ENCODE measurements around the gene MSLN.

Gene MSLN

GRCh38 chr16:813916-814412, 53.4 kb downstream of the MSLN start:
- no peak for DNase-seq

GRCh38 chr16:814974-815373, 54.4 kb downstream of the MSLN start:
- DNase-seq, result no peak

- no peak for DNase-seq
Observed at GRCh38 chr16:815861-816260, 55.3 kb downstream of the MSLN start.

GRCh38 chr16:817001-817906, 56.7 kb downstream of the MSLN start:
- DNase-seq, result no peak

GRCh38 chr16:818132-818531, 57.6 kb downstream of the MSLN start:
- no peak for DNase-seq
